Prostate gland (tissue), 2 donors: Measurements from ENCODE around the gene CRY2. TPM values are rescaled to one million over a fixed set of nuclear protein-coding genes. Genes with fewer than 3 reads are reported as not detected.

Source experiments
- DNase-seq: peaks from one replicate; pipeline ENCODE4 v3.0.0-alpha.2; 2019; ENCODE audit warnings: low spot score
- H3K27ac ChIP-seq, 2 donors: fragments of 200-600 bp; sonication (generic); 2 replicates each; pipeline ENCODE4 v1.5.1; 2017 to 2019
- H3K27me3 ChIP-seq: fragments of 200-600 bp; sonication (generic); replicated peaks from 2 replicates; pipeline ENCODE4 v1.5.1; 2019; ENCODE audit not compliant: insufficient read depth
- H3K36me3 ChIP-seq, 2 donors: fragments of 200-600 bp; sonication (generic); 1 replicate in 1 of 2; 2 replicates in 1 of 2; pipeline versions ENCODE4 v1.5.1 to v1.8.1; 2017 to 2019
- H3K4me1 ChIP-seq: fragments of 200-600 bp; sonication (generic); replicated peaks from 2 replicates; pipeline ENCODE4 v1.5.1; 2019
- H3K4me3 ChIP-seq, 2 donors: fragments of 200-600 bp; sonication (generic); 2 replicates each; pipeline ENCODE4 v1.5.1; 2017 to 2019
- H3K9me3 ChIP-seq: fragments of 200-600 bp; sonication (generic); 2 replicates; pipeline ENCODE4 v1.5.1; 2017
- CTCF ChIP-seq, 4 experiments: fragments of 200-600 bp in 2 of 4; fragments of 450-650 bp in 2 of 4; sonication (generic) in 2 of 4; IDR thresholded peaks; 1 replicate in 3 of 4; 2 replicates in 1 of 4; pipeline ENCODE4 v1.5.1; 2016 to 2019; ENCODE audit warnings: antibody characterized with exemption in 4 of 4, mild to moderate bottlenecking in 2 of 4, moderate library complexity in 2 of 4
- POLR2A ChIP-seq: fragments of 450-650 bp; IDR thresholded peaks from one replicate; pipeline ENCODE4 v1.6.1; 2016; ENCODE audit warnings: antibody characterized with exemption, mild to moderate bottlenecking
- POLR2AphosphoS5 ChIP-seq: sonication (generic); formaldehyde crosslinking; IDR thresholded peaks from one replicate; pipeline ENCODE4 v1.6.1; 2017; ENCODE audit warnings: antibody characterized with exemption
- WGBS: methylation state at CpG from one replicate; pipeline ENCODE4 v1.1.5; 2018; 5-methylcytosine and 5-hydroxymethylcytosine counted together
- intact Hi-C: fragments of 100-400 bp; cut with DNase I; formaldehyde crosslinking; loops from one replicate; pipeline ENCODE4 v1.14.2; 2022
- total RNA-seq, 2 donors: library from RNA; depleted of rRNA; stranded (reverse); fragments of >200 nt; gene quantifications; one replicate each; pipeline ENCODE4 v1.1.0, GENCODE V29; 2016

The CRY2 gene
- total RNA-seq, 2 donors from 2014 or later: 45.4 to 70.8 TPM

- WGBS: 81% methylated on average over 7 of the region's 7 CpGs
- H3K4me3 ChIP-seq: no peak overlapping the region
- no peak for DNase-seq
- TF ChIP-seq POLR2AphosphoS5 (no peak), POLR2A (no peak), CTCF (IDR thresholded peaks at IDR 0.05) (no peak)
- no peaks in the 10 kb centered on the region for H3K27me3 ChIP-seq
- H3K9me3 ChIP-seq: no peaks in the 10 kb centered on the region
- peaks cover 0 to 7% of the 10 kb centered on the region in 2 donors for H3K36me3 ChIP-seq
- intact Hi-C loops: no loop called here
- H3K4me1 ChIP-seq: peaks cover 5% of the 10 kb centered on the region
- no peak overlapping the region for H3K27ac ChIP-seq
Observed at GRCh38 chr11:45812581-45813548, 34.4 kb upstream of the CRY2 start.

- Histone ChIP-seq H3K4me3 (no peak overlapping the region), H3K36me3 (peaks cover 0 to 7% of the 10 kb centered on the region in 2 donors), H3K27me3 (no peaks in the 10 kb centered on the region), H3K9me3 (no peaks in the 10 kb centered on the region), H3K27ac (no peak overlapping the region), H3K4me1 (no peaks in the 10 kb centered on the region)
- DNase-seq: no peak
- 74% methylated on average over 3 of the region's 3 CpGs for WGBS
- intact Hi-C loops: no loop called here
- TF ChIP-seq CTCF (IDR thresholded peaks at IDR 0.05) (no peak), POLR2AphosphoS5 (no peak), POLR2A (no peak)
Observed at GRCh38 chr11:45815747-45816146, 31.5 kb upstream of the CRY2 start.

GRCh38 chr11:45816614-45817013, 30.7 kb upstream of the CRY2 start:
- H3K36me3 ChIP-seq: no peaks in the 10 kb centered on the region
- WGBS: 33% methylated on average over 3 of the region's 3 CpGs
- no peak for DNase-seq

GRCh38 chr11:45817191-45817590, 30.1 kb upstream of the CRY2 start:
- H3K27ac ChIP-seq: no peak overlapping the region
- DNase-seq: no peak
- no peaks in the 10 kb centered on the region for H3K36me3 ChIP-seq
- H3K9me3 ChIP-seq: no peaks in the 10 kb centered on the region
- no peak overlapping the region for H3K4me3 ChIP-seq
- TF ChIP-seq CTCF (IDR thresholded peaks at IDR 0.05) (no peak), POLR2A (no peak), POLR2AphosphoS5 (no peak)
- no peaks in the 10 kb centered on the region for H3K27me3 ChIP-seq
- intact Hi-C loops: no loop called here
- H3K4me1 ChIP-seq: no peaks in the 10 kb centered on the region
- WGBS: 96% methylated on average over 7 of the region's 7 CpGs

More at GRCh38 chr11:45816614-45817013, 30.7 kb upstream of the CRY2 start:
- H3K27me3 ChIP-seq: no peaks in the 10 kb centered on the region
- no peak overlapping the region for H3K4me3 ChIP-seq
- no peak overlapping the region for H3K27ac ChIP-seq
- H3K9me3 ChIP-seq: no peaks in the 10 kb centered on the region
- intact Hi-C loops: no loop called here
- TF ChIP-seq POLR2AphosphoS5: no peak
- no peak for TF ChIP-seq CTCF (IDR thresholded peaks at IDR 0.05)
- no peak for TF ChIP-seq POLR2A
- H3K4me1 ChIP-seq: no peaks in the 10 kb centered on the region
